ENCODE measurements around the gene CYP19A1. TPM values are rescaled to one million over a fixed set of nuclear protein-coding genes. Genes with fewer than 3 reads are reported as not detected.
A peak's percentile ranks its signal among the peaks of the same experiment; 100 is the strongest.

The CYP19A1 gene
- total and polyA plus RNA-seq, 2 experiments from 2014 or later: 1.4 to 35.4 TPM

DNA sequence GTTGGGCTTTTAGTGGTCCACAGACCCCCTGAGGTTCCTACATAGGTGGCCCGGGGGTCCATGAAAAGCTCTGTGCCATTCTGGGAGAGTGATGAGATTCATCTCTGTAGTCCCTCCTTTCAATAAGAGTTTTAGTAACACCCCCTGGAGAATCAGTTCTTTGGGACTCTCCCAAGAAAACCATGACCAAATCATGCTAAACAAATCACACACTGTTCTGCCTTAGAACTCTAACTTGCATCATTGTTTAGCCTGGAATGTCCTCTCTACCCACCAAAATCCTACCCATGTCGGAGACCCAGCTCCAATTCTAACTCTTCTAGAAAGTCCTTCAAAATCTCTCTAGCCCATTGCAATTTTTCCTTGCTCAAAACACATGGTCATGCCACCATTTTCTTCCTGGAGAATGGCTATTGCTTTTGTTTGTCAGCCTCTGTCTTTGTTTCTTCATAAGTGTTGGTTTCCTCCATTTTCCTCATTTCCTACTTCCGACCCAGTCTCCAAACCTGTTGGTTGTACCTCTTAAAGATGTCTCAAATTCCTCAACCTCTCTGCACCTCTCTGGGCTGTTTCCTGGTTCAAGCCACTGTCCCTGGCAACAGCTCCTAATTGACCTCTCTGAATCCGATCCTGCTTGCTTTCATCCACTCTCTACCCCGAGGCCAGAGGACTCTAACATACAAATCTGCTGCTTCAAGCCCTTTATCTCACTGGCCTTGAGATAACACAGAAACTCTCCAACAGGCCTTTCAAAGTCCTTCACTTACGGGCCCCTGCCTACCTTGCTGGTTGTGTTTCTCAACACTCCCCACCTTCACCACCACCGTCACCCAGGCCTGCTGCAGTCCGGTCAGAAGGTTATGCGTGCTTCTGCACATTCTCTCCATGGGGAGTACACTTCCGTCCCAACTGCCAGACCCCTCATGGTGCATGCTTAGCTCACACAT is 23.7 kb downstream of the CYP19A1 start:
- H3K36me3 ChIP-seq (replicated peaks; ENCODE audit: insufficient read depth, low read depth): no peaks in the 10 kb centered on the region
- no peaks in the 10 kb centered on the region for H3K9me2 ChIP-seq (replicated peaks; ENCODE audit: insufficient read depth)
- no peaks in the 10 kb centered on the region for H3K9me3 ChIP-seq (ENCODE audit: low read depth)
- H3K27me3 ChIP-seq: no peaks in the 10 kb centered on the region
- no peak overlapping the region for H2AFZ ChIP-seq
- no peaks in the 10 kb centered on the region for H4K20me1 ChIP-seq (ENCODE audit: insufficient read depth, poor library complexity, severe bottlenecking)
- H3K4me1 ChIP-seq (ENCODE audit: insufficient read depth): peaks cover 28% of the 10 kb centered on the region
- H3K27ac ChIP-seq: peak overlapping the region; percentile 89
- no peaks in the 10 kb centered on the region for H3K79me2 ChIP-seq
- 53% methylated on average over 10 of the region's 10 CpGs for WGBS (ENCODE audit: low lambda C conversion rate, missing lambda C conversion rate)
- H3K4me2 ChIP-seq: peak overlapping the region; percentile 3
- DNase-seq (ENCODE audit: low spot score): peak; percentile 63
- no peak overlapping the region for H3K4me3 ChIP-seq
- no peak for TF ChIP-seq EZH2phosphoT487 (IDR thresholded peaks at IDR 0.05; ENCODE audit: low read depth, severe bottlenecking, unreplicated experiment)
- TF ChIP-seq, protein P1, sequence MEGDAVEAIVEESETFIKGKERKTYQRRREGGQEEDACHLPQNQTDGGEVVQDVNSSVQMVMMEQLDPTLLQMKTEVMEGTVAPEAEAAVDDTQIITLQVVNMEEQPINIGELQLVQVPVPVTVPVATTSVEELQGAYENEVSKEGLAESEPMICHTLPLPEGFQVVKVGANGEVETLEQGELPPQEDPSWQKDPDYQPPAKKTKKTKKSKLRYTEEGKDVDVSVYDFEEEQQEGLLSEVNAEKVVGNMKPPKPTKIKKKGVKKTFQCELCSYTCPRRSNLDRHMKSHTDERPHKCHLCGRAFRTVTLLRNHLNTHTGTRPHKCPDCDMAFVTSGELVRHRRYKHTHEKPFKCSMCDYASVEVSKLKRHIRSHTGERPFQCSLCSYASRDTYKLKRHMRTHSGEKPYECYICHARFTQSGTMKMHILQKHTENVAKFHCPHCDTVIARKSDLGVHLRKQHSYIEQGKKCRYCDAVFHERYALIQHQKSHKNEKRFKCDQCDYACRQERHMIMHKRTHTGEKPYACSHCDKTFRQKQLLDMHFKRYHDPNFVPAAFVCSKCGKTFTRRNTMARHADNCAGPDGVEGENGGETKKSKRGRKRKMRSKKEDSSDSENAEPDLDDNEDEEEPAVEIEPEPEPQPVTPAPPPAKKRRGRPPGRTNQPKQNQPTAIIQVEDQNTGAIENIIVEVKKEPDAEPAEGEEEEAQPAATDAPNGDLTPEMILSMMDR (IDR thresholded peaks at IDR 0.05; ENCODE audit: poor library complexity): no peak
- no peak for TF ChIP-seq EZH2 (IDR thresholded peaks at IDR 0.05; ENCODE audit: borderline replicate concordance)

DNA sequence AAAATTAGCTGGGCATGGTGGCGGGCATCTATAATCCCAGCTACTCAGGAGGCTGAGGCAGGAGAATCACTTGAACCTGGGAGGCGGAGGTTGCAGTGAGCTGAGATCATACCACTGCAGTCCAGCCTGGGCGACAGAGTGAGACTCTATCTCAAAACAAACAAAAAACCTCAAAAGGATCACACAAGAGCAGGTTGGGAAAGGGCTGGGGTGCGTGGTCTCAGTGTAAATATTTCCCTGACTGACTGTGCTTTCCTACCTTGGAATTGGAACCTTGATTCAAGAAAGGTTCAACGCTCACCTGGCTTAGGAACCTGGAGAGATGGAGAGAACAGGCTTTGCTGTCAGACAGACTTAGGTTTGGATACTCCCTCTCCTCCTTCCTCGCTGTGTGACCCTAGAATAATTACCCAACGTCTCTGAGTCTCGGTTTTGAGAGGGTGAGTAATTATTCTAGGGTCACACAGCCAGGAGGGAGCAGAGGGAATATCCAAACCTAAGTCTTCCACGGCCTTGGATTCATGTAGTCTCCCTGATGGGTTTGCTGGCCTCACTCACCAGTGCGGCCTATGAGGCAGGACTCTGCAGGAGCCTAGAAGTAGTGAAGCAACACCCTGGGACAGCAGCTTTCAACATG is 24.6 kb downstream of the CYP19A1 start:
- 85% methylated on average over 10 of the region's 10 CpGs for WGBS (ENCODE audit: low lambda C conversion rate, missing lambda C conversion rate)

DNA sequence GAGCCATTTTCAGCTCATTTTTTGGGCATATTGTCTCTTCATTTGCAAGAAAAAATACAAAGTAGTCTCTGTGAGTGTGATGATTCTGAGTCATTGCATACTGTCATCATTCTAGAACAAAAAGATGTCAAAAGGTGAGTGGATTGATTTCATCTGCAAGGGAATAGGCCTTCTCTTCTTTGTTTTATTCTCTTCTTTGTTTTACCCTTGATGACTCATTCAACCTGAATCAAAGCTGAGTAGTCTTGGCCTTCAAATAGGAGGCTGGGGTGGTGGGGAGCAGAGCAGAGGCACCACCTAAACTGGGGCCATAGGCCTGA is 25.4 kb downstream of the CYP19A1 start:
- H3K27ac ChIP-seq: peak overlapping the region; percentile 79

More for the DNA sequence above, 24.6 kb downstream of the CYP19A1 start:
- Histone ChIP-seq H3K27me3 (no peaks in the 10 kb centered on the region), H3K4me1 (ENCODE audit: insufficient read depth) (peaks cover 28% of the 10 kb centered on the region), H3K79me2 (no peaks in the 10 kb centered on the region), H3K9me2 (replicated peaks; ENCODE audit: insufficient read depth) (no peaks in the 10 kb centered on the region), H3K9me3 (ENCODE audit: low read depth) (no peaks in the 10 kb centered on the region), H3K27ac (peak overlapping the region; percentile 89), H4K20me1 (ENCODE audit: insufficient read depth, poor library complexity, severe bottlenecking) (no peaks in the 10 kb centered on the region), H3K4me3 (no peak overlapping the region), H2AFZ (no peak overlapping the region), H3K36me3 (replicated peaks; ENCODE audit: insufficient read depth, low read depth) (no peaks in the 10 kb centered on the region), H3K4me2 (no peak overlapping the region)
- DNase-seq (ENCODE audit: low spot score): no peak
- TF ChIP-seq, protein P1 (IDR thresholded peaks at IDR 0.05; ENCODE audit: poor library complexity): no peak
- TF ChIP-seq EZH2phosphoT487 (IDR thresholded peaks at IDR 0.05; ENCODE audit: low read depth, severe bottlenecking, unreplicated experiment) (no peak), EZH2 (IDR thresholded peaks at IDR 0.05; ENCODE audit: borderline replicate concordance) (no peak)

More for the DNA sequence above, 25.4 kb downstream of the CYP19A1 start:
- H3K27me3 ChIP-seq: no peaks in the 10 kb centered on the region
- H3K9me2 ChIP-seq (replicated peaks; ENCODE audit: insufficient read depth): no peaks in the 10 kb centered on the region
- H3K4me3 ChIP-seq: no peak overlapping the region
- no peaks in the 10 kb centered on the region for H4K20me1 ChIP-seq (ENCODE audit: insufficient read depth, poor library complexity, severe bottlenecking)
- H3K4me1 ChIP-seq (ENCODE audit: insufficient read depth): peaks cover 28% of the 10 kb centered on the region
- no peak for TF ChIP-seq EZH2 (IDR thresholded peaks at IDR 0.05; ENCODE audit: borderline replicate concordance)
- TF ChIP-seq, protein P1 (IDR thresholded peaks at IDR 0.05; ENCODE audit: poor library complexity): no peak
- no peaks in the 10 kb centered on the region for H3K9me3 ChIP-seq (ENCODE audit: low read depth)
- H3K36me3 ChIP-seq (replicated peaks; ENCODE audit: insufficient read depth, low read depth): no peaks in the 10 kb centered on the region
- peak overlapping the region; percentile 7 for H3K4me2 ChIP-seq
- H2AFZ ChIP-seq: no peak overlapping the region
- DNase-seq (ENCODE audit: low spot score): no peak
- no peaks in the 10 kb centered on the region for H3K79me2 ChIP-seq
